NCI-H226 (cell line): ENCODE data around the gene METAP2.

ENCODE experiments used
- DNase-seq: peaks from one replicate; pipeline ENCODE4 v3.0.0-alpha.2; 2015

The METAP2 gene

GRCh38 chr12:95516757-95517156 lies 42.8 kb downstream of the METAP2 start:
- DNase-seq: peak; percentile 26

DNA sequence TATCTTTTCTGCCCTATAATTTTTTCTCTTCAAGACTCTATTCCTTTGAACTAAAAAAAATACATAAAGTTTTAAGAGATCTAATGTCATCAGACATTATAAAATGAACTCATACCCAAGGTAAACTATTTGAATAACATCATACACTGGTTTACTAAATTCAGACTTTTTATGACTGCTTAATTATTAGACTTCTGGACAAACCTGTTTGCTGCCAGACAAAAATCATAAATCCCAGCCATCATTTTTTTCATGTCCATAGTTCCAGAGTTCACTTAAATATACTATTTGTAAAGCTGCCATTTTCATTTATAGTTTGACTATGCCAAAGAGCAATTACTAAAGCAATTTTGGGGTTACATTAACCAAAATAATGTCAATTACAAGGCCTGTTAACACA lies 43.3 kb downstream of the METAP2 start:
- no peak for DNase-seq

- DNase-seq: no peak
Observed at GRCh38 chr12:95518944-95519343, 45.0 kb downstream of the METAP2 start.

- DNase-seq: no peak
Observed at GRCh38 chr12:95520816-95521215, 46.9 kb downstream of the METAP2 start.

DNA sequence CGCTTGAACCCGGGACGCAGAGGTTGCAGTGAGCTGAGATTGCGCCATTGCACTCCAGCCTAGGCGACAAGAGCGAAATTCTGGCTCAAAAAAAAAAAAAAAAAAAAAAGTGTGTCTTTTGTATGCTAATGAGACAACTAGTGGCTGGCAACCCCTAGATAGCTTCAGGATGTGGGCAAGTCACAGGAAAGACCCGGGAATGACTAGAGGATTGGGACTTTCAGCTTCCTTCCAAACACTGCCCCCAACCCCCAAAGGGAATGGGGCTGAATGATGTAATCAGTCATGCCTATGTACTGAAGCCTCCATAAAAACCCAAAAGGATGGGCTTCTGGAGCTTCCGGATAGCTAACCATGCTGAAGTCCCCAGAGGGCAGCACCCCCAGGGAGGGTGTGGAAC lies 48.7 kb downstream of the METAP2 start:
- no peak for DNase-seq

- DNase-seq: no peak
Observed at GRCh38 chr12:95528431-95528830, 54.5 kb downstream of the METAP2 start.

DNA sequence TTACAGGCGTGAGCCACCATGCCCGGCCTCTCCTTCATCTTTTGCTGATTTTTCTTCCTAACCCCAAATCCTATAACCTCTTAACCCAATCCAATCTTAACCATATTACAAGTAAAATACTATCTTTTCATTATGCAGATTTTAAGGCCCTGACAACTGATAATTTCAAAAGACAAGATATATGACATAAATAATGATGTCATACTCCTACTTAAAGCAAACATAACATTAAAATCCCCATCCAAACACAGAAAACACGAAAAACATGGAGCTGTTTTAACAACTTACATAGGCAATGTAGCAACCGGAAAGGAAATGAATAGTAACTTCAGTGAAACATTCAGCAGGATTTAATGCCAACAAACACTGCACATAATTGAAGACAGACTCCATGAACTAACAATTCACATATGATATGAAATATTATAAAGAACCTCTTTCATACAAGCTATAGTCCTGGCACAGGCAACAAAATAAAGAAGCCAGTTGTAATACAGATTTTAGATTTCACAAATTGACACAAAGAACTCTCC lies 55.8 kb downstream of the METAP2 start:
- no peak for DNase-seq

DNA sequence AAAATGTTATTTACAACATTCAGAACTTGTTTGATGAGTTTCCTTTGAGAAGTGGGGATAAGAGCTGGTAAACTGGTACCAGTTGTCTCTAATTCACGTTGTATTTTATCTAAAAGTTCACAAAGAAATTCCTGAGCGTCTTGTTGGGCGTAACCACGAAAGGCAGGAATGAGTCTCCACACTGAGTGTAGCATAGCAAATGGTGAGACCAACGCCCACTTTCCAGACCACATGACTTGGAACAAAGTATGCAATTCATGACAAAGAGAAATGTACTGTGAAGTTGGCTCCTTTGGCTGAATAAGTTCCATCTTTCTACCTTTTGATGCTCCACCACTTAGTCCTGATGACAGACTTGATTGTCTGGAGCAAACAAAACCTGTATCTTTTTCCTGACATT lies 58.9 kb downstream of the METAP2 start:
- peak; percentile 77 for DNase-seq

DNA sequence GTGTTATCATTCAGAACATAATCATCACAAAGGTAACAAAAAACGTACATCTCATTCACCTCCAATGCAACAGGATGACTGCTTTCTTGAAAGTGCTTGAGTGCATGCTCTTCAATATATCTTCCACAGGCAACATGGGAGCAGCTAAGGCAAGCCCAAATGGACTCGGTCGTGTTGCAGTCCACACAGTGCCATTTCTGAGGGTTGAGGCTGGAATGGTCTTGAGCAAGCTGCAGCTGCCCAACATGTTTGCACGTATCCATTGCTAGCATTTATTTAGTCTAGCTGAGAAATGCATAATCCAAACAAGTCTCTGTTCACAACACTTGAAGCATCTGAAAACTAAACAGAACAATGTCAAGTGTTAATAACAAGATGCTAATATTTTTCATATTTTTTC lies 60.0 kb downstream of the METAP2 start:
- no peak for DNase-seq

GRCh38 chr12:95538006-95538405 lies 64.1 kb downstream of the METAP2 start:
- no peak for DNase-seq

GRCh38 chr12:95538656-95539055 lies 64.7 kb downstream of the METAP2 start:
- no peak for DNase-seq

- DNase-seq: no peak
Observed at GRCh38 chr12:95541436-95541835, 67.5 kb downstream of the METAP2 start.

- no peak for DNase-seq
Observed at GRCh38 chr12:95543305-95543704, 69.4 kb downstream of the METAP2 start.

GRCh38 chr12:95544756-95545155 lies 70.8 kb downstream of the METAP2 start:
- DNase-seq: no peak

DNA sequence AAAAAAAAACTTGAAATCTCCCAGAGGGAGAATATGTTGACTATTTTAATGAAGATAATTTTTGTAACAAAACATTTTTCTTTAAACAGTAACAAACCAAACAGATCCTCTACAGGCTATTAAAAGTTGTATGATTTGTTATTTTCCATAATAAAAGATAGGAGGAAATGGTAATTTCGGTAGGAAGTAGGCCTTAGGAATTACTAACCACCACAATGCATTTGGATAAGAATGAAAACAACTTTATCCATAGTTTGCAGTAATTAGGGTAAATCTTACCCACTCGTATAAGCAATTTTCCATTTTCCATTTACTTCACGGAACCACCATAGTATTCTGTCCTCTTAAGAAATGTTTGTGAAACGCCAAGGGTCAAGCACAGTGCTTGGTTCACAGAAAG lies 71.4 kb downstream of the METAP2 start:
- no peak for DNase-seq

DNA sequence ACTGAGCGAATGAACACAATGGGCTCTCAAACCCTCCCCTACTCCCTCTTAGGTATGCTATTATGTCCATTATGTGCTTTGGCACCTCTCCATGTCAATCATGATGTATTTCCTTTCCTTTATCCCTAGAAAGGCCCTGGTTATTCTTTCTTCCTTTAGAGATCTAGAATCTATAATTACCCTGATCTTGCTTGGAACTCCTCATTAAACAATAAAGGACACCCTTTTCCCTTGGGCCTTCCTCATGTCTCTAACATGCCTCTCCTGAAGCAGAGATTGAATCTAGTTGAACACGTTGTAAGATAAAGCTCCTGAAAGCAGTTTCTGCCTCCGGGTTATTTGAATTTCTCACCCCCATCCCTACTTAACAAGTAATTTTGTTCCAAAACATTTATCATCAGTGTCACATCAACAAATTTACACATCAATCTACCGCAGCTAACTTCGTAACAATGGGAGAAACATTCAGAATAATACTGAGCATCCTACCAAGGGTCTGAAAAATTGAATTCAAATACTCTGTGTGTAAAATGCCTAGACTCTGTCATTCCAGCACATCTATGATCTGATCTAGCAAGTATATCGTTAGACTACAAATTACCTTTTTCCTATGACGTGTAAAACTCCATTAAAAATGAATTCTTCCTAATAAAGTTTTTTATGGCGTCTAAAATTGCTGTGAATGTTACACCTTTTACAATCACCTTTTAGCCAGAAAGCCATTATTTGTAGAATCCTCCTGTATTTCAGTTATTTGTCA lies 72.0 kb downstream of the METAP2 start:
- no peak for DNase-seq

DNA sequence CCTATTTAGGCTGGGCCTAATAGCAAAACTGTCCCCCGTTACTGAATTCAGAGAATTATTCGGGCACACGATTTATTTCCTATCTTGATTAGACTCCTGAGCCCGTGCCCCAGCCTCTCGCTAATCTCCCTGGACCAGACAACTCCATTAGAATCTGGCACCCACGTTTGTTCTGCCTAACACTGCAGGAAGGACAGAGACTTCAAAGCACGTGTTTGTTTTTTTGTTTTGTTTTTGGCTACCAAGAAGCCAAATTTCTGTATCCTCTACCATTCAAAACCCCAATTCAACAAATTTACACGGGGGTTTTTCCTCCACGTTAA lies 72.5 kb downstream of the METAP2 start:
- no peak for DNase-seq

- DNase-seq: peak; percentile 42
Observed at GRCh38 chr12:95547522-95548055, 73.6 kb downstream of the METAP2 start.

DNA sequence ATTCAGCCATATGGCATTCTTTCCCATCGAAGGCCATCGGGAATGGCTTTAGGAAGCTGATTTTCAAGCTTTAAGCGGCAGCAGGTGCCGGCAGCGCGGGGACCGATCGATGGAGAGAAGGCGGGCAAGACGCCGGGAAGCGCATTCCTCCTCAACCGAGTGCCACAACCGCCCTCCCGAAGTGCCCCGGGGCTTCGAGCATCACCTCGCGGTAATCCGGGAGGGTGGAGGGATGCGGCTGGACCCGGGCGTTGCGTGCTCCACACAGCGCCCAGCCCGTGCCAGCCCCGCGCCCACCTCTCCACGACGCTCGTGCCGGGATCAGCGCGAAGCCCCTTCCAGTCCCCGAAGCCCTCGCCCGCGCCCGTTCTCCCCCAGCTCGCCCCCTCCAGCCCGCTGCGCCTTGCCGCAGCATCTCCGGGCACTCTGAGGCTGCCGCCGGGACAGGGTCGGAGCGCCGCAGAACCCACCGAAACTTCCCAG lies 74.1 kb downstream of the METAP2 start:
- no peak for DNase-seq

DNA sequence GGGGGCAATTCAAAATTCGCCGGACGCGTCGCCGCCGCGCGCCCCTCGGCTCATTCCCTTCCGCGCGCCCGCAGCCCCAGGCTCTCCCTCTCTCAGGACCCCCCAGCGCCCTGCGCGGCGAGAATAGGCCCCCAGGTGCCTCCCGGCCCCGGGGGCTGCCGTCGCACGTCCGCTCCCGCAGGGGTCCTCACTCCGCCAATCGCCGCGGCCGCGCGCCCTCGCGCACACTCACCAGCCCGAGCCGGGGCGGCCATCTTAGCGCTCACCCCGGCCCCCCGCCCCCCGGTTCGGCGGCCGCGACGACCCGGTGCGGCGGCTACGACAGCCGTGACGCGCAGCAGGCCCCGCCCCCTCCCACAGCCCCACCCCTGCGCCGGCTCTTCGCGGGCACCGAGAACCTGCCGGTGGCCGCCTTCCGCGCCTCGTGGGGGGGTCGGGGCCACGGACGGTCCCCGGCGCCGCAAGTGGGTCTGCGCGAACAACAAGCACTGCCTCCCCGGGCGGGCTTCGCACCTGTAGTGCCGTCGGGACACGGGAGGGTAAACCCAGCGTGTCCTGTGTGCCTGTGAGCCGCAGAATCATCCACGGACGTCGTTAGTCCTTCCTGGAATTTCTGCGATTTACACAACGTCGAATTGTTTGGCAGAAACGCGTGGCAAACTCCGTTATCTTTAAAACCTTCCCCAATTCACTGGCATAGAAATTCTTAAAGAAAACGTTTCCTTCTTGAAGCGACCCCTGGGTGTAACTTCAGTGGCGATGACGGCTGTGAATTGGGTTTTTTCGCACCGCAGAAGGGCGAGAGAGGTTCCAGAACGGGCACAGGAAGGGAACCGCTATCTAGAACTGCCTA lies 74.8 kb downstream of the METAP2 start:
- DNase-seq: no peak

- no peak for DNase-seq
Observed at GRCh38 chr12:95549392-95550084, 75.6 kb downstream of the METAP2 start.

DNA sequence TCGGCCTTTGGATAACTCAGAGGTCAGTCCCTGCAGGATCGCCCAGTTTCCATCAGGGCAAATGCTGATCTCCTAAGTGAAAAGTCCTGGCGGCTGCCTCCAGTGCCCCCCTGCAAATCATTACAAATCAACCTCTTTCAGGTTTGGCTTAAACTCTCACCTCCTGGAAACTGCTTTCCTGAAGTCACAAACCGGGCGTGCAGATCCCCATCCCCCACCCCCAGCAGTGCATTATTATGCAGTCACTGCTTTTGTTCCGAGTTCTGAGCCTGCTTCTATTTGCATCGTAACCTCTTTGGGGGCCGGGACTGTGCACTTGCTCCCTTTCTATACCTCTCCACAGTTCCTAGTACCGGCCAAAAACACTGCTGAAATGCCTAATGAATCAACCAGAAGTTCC lies 77.4 kb downstream of the METAP2 start, which contains the start of gene USP44:
Gene USP44 (minus strand): TSS at position 172 of the 400 bp plus-strand sequence. CDS start 17,220 bp downstream, outside the sequence.
- DNase-seq: no peak
